ENCODE measurements around the gene MARK4.

Gene MARK4

DNA sequence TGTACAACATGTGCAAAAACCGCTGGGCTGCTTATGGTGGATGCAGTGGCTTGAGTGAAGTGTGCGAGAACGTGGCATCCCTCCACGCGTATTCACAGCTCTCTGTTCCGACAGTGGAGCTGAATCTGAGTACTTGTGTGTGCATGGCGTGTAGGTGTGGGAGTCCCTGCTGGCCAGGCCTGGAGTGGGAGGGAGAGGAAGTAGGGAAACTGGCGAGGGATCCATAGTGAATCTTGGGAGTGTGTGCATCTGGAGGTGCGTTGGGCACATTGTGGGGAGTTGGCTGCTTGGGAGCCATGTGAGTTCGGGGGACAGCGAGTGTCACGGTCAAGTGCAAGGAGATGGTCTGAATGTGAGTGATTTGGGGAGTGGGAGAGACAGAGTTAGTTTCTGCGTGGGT, 91.8 kb downstream of the MARK4 start:
- DNase-seq = no peak

DNA sequence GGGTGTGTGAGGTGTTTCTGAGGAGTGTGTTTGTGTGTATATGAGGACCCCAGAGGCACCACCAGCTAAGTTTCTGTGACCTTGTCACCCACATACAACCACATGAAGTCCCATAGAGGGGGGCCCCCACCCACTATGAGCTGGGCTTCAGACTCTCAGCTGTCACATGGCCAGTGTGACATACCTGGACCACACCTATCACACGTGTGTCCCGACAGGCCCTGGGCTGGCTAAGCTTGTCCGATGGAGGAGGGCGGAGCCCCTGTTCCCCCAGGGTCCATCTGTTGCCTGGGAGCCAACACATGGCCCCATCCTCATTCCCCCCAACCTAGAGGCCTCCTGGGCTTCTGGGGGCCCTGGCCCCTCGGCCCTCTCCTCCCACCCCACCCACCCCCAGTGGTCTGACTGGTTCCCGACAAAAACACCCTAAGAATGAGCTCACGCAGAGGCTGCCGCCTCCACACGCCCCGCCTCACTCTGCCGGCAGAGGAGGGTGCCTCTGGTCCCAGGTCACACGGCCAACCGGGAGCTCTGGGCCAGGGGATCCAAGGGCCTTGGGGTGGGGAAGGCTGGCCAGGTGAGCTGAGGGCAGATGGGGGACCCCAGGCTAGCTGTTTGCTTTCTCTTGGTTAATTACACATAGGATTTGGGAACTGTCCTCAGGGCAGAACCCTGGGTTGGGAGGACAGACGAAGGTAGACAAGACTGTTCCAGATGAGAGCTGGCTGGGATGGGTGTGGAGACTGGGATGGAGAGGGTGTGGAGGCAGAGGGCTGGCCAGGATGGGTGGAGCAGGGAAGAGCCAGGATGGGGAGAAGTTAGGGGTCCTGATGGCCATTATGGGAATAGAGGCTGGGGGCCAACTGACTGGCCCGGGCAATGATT, 93.8 kb downstream of the MARK4 start:
- DNase-seq = no peak

DNA sequence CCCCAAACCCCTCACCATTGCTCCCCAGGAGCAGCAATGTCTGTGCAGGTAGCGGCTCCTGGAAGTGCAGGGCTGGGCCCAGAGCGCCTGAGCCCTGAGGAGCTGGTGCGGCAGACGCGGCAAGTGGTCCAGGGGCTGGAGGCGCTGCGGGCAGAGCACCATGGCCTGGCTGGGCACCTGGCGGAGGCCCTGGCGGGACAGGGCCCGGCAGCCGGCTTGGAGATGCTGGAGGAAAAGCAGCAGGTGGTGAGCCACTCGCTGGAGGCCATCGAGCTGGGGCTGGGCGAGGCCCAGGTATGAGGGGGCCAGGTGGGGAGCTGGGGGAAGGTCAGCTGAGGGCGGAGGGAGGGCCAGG, 94.4 kb downstream of the MARK4 start:
- no peak for DNase-seq

DNA sequence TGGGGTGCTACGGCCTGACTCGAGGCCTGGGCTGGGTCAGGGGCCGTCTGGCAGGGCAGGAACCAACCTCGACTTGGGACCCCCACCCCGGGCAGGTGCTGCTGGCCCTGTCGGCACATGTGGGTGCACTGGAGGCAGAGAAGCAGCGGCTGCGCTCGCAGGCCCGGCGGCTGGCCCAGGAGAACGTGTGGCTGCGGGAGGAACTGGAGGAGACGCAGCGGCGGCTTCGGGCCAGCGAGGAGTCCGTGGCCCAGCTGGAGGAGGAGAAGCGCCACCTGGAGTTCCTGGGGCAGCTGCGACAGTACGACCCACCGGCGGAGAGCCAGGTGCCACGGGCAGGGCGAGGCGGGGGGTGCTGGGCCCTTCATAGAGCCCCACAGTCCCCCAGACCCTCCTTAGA, 95.4 kb downstream of the MARK4 start:
- DNase-seq = no peak

DNA sequence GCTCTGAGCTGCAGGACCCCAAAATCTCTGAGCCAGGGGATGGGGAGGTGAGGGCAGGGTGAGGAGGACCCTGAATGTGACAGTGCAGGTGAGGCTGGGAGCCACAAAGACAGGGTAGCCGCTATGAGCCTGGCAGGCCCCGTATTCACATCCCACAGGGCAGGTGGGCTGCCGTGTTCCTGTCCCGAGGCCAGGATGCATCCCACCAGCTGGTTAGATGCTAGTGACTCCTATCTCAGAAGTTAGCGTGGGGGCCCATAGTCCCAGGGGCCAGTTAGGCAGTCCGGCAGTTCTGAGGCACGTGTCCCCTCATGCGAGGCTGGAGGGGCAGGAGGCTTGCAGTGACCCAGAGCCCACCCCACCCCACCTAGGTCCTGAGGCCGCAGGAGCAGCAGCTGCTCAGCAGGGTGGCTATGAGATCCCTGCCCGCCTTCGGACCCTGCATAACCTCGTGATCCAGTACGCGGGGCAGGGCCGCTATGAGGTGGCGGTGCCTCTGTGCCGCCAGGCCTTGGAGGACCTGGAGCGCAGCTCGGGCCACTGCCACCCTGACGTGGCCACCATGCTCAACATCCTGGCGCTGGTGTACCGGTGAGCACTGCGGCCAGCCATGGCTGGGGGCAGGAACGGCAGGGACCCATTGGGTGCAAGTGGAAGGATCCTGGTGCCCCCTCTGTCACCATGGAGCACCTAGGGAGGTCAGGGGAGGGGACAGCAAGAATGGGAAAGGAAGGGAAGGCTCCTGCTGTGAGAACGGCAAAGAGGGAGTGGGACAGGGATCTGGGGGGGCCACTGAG, 96.7 kb downstream of the MARK4 start:
- DNase-seq = no peak

DNA sequence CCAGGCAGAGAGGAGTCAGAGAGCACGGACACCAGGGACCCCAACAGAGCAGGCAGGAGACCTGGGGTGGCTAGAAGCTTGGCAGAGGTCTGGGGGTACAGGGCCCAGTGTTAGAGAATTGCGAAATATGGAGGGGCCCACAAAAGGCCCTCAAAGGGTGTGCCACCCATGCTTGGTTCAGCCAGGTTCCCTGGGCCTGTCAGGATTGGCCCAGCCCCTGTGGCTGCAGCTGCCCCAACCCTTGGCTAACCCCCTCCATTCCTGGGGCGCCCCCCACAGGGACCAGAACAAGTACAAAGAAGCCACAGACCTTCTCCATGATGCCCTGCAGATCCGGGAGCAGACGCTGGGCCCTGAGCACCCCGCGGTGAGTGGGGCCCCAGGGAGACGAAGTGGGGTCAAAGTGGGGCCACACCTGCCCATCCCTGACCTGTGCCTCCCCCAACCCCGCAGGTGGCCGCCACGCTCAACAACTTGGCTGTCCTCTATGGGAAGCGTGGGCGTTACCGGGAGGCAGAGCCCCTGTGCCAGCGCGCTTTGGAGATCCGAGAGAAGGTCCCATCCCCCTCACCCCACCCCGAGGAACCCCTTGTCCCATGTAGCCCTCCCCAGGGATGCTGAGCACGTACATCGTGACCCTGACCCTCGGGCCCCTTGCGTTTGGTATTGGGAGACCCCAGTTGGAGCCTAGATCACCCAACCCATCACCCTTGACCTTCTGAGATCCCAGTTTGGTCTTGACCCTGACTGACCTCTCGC, 97.5 kb downstream of the MARK4 start:
- DNase-seq = no peak

DNA sequence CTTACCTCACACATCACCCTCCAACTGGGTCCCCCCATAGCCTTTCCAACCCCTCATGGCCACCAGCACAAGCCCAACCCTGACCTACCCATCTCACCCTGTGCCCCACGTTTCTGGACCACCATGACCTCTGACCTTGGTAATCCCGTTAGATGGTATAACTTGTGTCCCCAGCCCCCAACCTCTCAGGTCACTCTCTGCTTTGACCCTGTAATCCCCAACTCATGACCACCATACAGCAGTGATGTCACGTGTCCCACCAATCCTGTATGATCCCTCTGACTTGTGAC, 98.0 kb downstream of the MARK4 start:
- DNase-seq = no peak

DNA sequence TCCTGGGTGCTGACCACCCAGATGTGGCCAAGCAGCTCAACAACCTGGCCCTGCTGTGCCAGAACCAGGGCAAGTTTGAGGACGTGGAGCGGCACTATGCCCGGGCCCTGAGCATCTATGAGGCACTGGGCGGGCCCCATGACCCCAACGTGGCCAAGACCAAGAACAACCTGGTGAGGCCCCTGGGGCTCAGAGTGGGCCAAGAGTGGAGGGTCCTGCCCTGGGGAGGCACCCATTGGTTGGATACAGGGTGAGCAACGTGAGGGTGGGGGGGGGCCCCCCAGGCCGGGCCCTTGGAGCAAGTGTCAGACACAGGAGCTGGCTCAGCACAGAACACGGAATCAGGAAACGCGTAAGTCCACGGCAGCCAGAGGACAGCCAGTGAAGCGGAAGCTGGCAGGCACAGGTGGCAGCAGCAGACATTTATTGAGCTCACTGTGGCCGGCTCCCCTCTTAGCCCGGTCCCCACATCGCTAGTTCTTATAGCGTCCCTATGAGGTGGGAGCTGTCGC, 98.4 kb downstream of the MARK4 start:
- no peak for DNase-seq

DNA sequence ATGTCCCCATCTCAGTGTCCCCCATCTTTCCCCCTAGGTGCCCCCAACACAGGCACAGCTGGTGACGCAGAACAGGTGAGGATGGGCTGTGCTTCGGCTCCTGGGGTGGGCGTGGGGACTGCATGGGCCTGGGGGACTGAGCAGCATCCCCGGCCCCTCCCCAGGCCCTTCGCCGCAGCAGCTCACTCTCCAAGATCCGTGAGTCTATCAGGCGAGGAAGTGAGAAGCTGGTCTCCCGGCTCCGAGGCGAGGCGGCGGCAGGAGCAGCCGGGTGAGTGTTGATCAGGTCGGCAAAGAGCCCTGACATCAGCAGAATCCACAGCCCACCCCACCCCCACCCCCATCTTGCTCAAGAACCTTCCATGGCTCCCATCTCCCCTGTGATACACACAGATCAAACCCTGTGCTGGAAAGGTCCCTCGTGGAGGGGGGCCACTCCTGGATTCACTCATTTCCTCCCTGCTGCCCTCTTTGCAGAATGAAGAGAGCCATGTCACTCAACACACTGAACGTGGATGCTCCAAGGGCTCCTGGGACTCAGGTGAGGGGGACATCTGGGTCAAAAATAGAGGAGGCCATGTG, 99.5 kb downstream of the MARK4 start:
- DNase-seq = no peak

DNA sequence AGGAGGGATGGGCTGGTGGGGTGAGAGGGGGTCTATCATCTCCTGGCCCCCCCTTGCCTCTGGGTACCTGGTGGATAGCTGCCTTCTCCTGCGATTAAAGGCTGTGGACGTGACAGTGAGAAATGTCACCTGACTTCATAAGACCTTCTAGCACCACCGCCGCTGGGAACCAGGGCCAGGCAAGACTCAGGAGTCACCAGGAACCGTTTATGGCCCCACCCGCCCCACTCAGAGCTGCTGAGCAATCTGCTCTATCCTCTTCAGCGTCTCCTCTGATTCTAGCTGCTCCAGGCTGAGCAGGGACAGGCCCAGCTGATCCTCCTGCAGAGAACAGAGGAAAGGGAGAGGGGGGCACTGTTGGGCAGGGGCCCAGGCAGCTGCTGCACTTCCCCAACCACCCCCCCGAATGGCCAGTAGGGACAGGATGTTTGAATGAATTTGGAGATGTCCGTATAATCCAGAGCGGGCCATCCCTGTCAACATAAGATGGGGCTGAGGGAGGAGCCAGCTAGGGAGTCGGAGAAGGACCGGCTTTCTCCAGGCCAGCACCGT, 100.4 kb downstream of the MARK4 start:
- DNase-seq = no peak

DNA sequence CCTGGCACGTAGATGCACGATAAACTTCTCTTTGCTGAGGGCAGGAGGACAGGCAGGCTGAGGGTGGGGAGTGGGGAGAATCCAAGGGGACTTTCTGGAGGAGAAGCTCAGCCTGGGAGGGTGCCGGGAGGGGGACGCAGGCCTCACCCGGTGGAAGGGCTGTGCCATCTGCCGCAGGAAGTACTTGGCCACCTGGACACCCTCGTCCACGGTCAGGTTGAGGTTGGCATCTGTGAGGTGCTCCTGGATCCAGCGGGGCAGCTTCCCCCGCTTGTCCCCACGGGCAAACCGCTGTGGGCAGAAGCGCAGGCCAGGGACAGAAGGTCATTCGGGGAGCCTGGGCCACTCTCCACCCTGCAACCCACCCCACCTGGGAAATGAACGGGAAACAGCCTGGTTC, 101.0 kb downstream of the MARK4 start:
- DNase-seq = no peak

DNA sequence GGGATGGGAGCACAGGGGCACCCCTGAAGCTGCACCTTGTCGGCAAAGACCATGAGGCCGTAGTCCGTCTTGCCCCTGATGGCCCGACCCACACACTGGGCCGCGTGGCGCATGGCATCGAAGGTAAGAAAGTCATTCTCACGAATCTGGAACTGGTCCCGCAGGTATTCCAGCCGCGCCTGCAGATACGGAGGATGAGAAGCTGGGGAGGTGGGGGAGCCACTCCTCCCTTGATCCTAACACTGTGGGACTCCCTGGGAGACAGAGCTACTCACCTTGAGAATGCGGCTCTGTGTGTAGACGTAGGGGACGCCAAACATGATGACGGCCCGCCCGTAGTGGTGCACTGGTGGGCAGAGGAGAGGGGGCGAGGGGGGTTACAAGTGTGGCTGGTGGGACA, 101.4 kb downstream of the MARK4 start:
- no peak for DNase-seq

DNA sequence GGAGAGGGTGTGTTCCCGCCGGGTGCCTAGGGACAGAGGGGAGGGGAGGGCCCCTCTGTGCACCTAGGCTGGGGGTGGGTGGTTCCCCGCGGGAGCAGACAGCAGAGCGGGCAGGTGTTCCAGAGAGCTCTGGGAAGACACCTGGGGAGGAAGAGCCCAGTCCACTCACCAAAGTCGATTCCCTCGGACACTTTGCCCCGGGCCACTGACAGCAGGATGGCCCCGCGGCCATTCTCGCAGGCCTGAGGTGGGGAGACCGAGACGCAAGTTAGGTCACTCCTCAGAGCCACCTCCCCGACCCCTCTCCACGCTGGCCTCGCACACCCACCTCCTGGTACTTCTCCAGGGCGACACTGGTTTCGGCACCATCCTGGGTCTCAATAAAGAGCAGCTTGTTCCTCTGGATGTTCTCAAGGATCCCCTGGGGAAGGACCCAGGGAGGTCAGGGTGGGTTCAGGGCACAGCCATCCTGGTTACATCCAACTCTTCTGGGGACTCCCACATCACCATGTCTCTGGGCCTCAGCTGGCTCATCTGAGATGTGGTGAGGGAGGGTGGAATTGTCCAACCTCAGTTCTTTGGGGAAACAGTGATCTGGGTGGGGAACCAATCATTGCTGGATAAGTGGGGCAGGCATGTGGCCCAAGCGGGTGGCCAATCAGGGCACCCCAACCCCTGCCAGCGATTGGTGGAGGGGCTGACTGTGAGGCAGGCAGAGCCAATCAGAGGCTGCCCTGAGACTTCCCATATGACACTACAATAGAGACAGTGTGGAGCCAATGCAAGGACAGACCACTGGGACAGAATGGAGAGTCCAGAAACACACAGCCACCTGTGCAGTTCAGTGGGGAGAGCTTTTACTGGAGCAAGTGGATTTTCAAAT, 102.1 kb downstream of the MARK4 start:
- no peak for DNase-seq

DNA sequence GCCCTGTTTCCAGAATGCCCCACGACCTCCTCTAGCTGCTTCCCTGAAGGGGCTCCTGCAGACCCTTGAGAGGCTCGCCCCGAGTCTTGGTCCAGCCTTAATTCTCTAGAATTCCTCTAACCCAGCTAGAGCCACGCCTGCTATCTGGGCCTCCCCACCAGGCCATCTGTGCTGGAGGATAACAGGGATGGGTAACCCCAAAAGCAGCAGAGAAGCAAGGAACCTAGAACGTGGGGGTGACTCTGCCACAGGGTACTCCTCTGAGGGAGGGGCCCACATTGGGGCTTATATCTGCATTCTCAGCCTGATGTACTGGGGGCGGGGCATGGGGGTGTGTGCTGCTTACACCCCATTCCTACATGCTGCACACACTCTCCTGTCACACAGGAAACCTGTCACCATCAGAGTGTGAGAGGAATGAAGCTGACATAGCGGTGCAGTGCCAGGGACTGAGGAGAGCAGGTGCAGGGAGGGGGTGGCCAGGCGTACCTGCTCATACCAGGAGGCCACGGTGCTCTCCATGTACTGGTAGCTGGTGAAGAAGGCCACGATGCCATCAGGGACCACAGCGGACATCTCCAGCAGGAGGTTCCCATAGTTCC, 103.3 kb downstream of the MARK4 start:
- no peak for DNase-seq
